ENCODE results near the gene THOC5. TPM values are rescaled to one million over a fixed set of nuclear protein-coding genes. Genes with fewer than 3 reads are reported as not detected.
"Not testable (repeated sequence)": the region's sequence is repeated elsewhere in the genome, so short reads cannot be mapped to it uniquely, and the experiment has no call there.

Gene THOC5
- total and polyA plus RNA-seq, 9 donors: 26.2 to 51.6 (median 33.5) TPM

DNA sequence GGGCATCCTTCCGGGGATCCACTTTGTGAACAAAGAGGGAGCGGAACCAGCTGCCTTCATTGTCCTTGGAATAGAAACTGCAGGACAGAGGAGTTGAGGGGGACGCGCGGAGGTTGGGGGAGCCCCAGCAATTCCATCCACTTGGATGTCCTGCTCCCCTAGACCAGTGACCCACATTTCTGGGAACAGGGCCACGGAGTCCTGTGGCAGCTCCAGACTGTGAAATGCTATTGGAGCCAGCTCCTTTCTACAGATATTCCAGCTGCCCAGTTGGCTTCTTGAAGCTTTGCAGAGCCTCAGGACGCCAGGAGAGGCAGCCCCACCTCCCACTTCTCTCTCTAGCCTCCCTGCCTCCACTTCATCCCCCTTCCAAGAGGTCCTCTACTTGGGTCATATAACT is 16.9 kb upstream of the THOC5 start:
- Histone ChIP-seq H3K4me1 (ENCODE audit: insufficient read depth) (no peaks in the 10 kb centered on the region), H3K27me3 (no peaks in the 10 kb centered on the region), H3K36me3 (no peaks in the 10 kb centered on the region), H3K4me3 (no peak overlapping the region), H3K9me3 (no peaks in the 10 kb centered on the region), H3K27ac (no peak overlapping the region)
- TF ChIP-seq EP300 (IDR thresholded peaks at IDR 0.05): no peak
- no peak for TF ChIP-seq CTCF (IDR thresholded peaks at IDR 0.05)
- TF ChIP-seq POLR2A (IDR thresholded peaks at IDR 0.05): no peak
- DNase-seq: no peak
- WGBS, 3 donors: 85 to 94% (median 92%) methylated on average over 7 of the region's 7 CpGs
- intact Hi-C loops (cut with DNase I): no loop called here

- intact Hi-C loops (cut with DNase I): no loop called here
- Histone ChIP-seq H3K36me3 (no peaks in the 10 kb centered on the region), H3K9me3 (no peaks in the 10 kb centered on the region), H3K27me3 (no peaks in the 10 kb centered on the region), H3K4me1 (ENCODE audit: insufficient read depth) (no peaks in the 10 kb centered on the region), H3K4me3 (no peak overlapping the region), H3K27ac (no peak overlapping the region)
- 75 to 85% (median 85%) methylated on average over 7 of the region's 7 CpGs for WGBS, 3 donors
- TF ChIP-seq CTCF (IDR thresholded peaks at IDR 0.05) (no peak), EP300 (IDR thresholded peaks at IDR 0.05) (no peak), POLR2A (IDR thresholded peaks at IDR 0.05) (no peak)
- DNase-seq: no peak
Observed at GRCh38 chr22:29569011-29569678, 15.6 kb upstream of the THOC5 start.

- intact Hi-C loops (cut with DNase I): no loop called here
- no peak overlapping the region for H3K27ac ChIP-seq
- WGBS, 3 donors: 74 to 81% (median 76%) methylated on average over 7 of the region's 7 CpGs
- TF ChIP-seq EP300 (IDR thresholded peaks at IDR 0.05) (no peak), POLR2A (IDR thresholded peaks at IDR 0.05) (no peak), CTCF (IDR thresholded peaks at IDR 0.05) (no peak)
- no peaks in the 10 kb centered on the region for H3K9me3 ChIP-seq
- no peak overlapping the region for H3K4me3 ChIP-seq
- no peaks in the 10 kb centered on the region for H3K36me3 ChIP-seq
- no peaks in the 10 kb centered on the region for H3K27me3 ChIP-seq
- H3K4me1 ChIP-seq (ENCODE audit: insufficient read depth): no peaks in the 10 kb centered on the region
- no peak for DNase-seq
Observed at GRCh38 chr22:29567338-29567737, 13.8 kb upstream of the THOC5 start.

DNA sequence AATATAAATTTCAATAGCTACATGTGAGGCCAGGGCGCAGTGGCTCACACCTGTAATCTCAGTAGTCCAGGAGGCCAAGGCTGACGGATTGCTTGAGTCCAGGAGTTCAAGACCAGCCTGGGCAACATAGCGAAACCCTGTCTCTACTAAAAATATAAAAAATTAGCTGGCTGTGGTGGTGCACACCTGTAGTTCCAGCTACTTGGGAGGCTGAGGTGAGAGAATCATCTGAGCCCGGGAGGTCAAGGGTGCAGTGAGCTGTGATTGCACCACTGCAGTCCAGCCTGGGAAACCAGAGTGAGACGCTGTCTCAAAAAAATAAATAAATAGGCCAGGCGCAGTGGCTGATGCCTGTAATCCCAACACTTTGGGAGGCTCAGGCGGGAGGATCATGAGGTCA is 13.0 kb upstream of the THOC5 start:
- H3K27me3 ChIP-seq; H3K36me3 ChIP-seq; H3K4me3 ChIP-seq; intact Hi-C loops (cut with DNase I); H3K4me1 ChIP-seq (ENCODE audit: insufficient read depth); H3K9me3 ChIP-seq; H3K27ac ChIP-seq; DNase-seq: not testable (repeated sequence)
- WGBS, 3 donors: 94 to 96% (median 95%) methylated on average over 7 of the region's 7 CpGs

GRCh38 chr22:29563652-29564460 is 10.3 kb upstream of the THOC5 start:
- Histone ChIP-seq H3K27me3 (no peaks in the 10 kb centered on the region), H3K36me3 (no peaks in the 10 kb centered on the region), H3K9me3 (no peaks in the 10 kb centered on the region), H3K27ac (no peak overlapping the region), H3K4me3 (no peak overlapping the region), H3K4me1 (ENCODE audit: insufficient read depth) (no peaks in the 10 kb centered on the region)
- no peak for DNase-seq
- TF ChIP-seq POLR2A (IDR thresholded peaks at IDR 0.05): no peak
- TF ChIP-seq EP300 (IDR thresholded peaks at IDR 0.05): no peak
- TF ChIP-seq CTCF (IDR thresholded peaks at IDR 0.05): no peak
- WGBS, 3 donors: 85 to 90% (median 88%) methylated on average over 6 of the region's 6 CpGs
- intact Hi-C loops (cut with DNase I): no loop called here
